SK-N-DZ (cell line): Measurements from ENCODE around the gene KIF19.

Experiments
- DNase-seq: peaks from one replicate; pipeline ENCODE4 v3.0.0-alpha.2; 2015; ENCODE audit warnings: low spot score

Gene KIF19

DNA sequence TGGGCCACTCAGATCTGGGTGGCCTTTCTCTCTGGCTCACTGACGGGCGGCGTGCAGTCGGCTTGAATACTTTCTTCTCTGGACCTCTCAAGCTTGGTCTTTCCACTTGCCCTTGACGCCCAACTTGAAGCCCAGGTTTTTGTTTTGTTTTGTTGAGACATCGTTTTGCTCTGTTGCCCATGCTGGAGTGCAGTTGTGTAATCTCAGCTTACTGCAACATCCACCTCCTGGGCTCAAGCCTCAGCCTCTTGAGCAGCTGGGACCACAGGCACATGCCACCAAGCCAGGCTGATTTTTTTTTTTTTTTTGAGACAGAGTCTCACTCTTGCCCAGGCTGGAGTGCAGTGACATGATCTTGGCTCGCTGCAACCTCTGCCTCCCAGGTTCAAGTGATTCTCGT is 22.7 kb upstream of the KIF19 start:
- no peak for DNase-seq

DNA sequence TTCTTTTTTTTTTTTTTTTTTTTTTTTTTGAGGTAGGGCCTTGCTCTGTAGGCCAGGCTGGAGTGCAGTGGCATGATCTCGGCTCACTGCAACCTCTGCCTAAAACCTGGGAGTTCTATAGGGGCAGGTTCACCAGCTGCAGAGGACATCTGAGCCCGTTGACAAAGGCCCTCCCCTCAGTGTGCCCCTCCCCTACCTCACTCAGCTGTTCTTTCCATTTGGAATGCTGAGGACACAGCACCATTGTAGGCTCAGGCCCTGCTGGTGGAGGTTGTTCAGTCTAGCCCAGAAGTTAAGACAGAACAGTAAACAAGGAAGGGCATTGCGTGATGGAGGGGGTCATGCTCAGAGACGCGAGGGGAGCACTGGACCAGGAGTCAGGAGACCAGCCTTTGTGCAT is 21.8 kb upstream of the KIF19 start:
- DNase-seq, result no peak

DNA sequence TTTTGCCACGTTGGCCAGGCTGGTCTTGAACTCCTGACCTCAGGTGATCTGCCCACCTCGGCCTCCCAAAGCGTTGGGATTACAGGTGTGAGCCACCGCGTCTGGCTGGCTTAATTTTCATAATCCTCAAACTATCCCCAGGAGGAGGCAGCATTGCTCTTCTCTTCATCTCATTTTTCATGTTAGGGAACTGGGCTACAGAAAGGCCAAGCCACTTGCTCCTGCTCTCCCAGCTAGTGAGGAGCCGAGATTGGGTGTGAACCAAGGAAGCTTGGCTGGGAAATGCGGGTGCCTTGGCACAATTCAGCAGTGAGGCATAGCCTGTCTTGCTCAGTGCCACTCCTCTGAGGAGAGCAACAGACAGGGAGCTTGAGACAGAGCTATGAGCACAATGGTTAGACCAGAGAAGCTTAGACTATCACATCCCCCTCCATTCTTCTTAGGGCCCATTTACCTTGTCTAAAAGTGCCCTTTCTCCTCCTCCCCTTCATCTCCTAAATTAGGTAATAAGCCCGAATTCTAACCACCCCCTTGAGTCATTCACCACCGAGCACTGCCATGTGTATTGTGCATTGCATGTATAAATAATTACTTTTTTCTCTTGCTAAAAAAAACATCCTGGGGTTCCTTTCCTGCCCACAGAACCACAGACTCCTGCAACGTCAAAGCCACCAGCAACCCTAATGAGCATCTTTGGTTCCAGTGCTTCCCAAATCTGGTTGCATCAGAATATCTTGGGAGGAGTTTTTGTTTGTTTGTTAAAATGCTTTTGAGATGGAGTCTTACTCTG is 20.0 kb upstream of the KIF19 start:
- DNase-seq, result no peak

DNA sequence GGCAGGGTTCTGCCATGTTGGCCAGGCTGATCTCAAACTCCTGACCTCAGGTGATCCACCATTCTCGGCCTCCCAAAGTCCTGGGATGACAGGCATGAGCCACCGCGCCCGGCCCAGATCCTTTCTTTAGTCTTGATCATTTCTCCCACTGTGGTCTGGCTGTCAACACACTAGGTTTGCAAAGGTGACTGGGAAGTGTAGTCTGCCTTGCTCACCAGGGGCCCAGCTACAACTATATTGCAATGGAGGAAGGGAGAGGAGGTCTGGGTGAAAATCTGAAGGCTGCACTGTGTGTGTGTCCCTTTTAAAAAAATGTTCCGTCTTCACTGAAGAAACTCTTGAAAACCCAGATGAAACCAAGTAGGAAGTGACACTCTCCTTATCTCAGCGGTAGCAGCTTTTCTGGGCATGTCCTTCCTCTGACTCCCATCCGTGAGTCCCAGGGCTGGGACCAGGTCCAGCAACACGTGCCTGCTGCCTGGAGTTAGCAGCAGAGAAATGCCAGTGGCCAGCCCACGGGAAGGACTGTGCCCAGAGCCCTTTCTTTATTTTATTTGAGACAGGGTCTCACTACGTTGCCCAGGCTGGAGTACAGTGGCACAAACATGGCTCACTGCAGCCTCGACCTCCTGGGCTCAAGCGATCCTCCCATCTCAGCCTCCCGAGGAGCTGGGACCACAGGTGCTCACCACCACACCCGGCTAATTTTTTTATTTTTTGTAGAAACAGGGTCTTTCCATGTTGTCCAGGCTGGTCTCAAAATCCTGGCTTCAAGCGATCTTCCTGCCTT is 17.8 kb upstream of the KIF19 start:
- DNase-seq, result no peak

DNA sequence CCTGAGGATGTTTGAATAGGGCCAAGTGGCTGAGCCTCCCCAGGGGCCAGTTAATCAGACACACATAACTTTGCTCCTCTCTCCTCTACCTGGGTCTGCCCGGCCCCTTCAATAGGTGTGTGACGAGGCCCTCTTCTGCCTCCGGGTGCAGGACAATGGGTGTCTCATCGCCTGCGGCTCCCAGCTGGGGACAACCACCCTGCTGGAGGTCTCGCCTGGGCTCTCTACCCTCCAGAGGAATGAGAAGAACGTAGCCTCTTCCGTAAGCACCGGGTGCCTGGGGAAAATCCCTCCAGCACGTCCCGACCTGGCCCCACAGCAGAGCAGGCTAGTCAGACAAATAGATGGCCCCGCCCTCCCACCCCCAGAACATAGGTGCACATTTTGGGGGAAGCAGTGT is 16.1 kb upstream of the KIF19 start:
- DNase-seq, result no peak

DNA sequence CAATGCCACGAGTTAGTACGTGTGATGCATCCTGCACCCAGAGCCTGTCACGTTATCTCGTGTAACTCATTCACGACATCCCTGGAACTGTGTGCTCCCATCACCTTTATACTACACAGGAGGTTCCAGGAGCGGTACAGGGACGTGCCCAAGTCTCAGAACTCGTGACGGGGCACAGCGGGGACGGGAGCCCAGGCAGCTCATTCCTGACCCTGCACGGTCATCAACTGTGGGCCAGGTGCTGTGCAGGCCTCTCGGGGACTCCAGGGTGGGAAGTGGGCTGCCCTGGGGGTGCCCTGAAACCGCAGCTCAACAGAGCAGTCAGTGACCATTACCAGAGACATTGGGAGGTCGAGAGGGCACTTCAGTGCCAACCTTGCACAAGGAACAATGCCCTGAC is 11.1 kb upstream of the KIF19 start:
- no peak for DNase-seq

DNA sequence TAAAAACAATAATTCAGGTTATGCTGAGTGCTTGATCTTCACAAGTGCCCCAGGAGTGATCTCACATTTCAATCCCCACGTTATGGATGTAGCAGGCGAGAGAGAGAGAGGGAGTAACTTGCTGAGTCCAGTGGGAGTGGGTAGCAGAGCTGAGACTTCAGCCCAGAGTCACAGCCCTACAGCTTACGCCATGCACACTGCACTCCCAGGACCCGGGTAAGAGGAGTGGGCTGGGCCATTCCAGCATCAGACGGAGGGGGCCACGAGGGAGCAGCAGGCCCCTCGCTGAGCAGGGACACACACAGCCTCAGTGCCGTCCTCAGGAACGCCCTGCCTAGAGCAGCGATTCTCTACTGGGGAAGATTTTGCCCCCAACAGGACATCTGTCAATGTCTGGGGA is 9.8 kb upstream of the KIF19 start:
- no peak for DNase-seq

DNA sequence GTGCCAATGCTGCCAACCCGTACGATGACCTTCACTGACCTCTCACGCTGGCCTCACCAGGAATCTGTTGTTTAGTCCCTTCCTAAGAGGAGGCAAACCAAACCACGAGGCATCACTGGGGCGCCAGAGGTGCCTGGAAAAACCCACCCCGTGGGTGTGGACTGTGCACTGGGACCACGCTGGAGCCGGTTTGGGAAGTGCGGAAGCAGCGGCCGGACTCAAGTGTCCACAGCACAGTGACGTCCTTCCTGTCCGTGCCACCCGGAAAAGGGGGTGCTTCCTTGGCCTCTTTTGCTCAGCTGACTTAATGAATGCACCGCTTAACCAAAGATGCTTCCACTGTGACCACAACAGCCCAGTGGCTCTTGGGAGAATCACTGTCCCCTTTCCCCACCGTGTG is 9.0 kb upstream of the KIF19 start:
- DNase-seq, result no peak

DNA sequence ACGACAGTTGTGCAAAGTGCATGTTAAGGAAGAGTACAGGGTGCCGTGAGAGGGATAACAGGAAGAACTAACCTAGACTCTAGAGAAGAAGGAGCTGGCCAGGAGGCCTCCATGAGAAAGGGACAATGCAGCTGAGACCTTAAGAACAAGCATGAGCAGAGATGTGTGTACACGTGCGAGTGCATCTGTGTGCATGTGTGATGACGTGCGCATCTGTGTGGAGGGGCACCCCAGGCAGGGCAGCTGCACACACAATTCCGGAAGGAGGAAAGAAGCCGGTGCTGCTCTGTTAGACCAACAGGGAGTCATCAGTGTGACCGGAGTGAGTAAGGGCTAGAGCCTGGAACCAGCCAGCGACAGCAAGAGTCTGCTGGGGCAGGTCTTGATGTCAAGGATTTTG is 7.6 kb upstream of the KIF19 start:
- no peak for DNase-seq

DNA sequence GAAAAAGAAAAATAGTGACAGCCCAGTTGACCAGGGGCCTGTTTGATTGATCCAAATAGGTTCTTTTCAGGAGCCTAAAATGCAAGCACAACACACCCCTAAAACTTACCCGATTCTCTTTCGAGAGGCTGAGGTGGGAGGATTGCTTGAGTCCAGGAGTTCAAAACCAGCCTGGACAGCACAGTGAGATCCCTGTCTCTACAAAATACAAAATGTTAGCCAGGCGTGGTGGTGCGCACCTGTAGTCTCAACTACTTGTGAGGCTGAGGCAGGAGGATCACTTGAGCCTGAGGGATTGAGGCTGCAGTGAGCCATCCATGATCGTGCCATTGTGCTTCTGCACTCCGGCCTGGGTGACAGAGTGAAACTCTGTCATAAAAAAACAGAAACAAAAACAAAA is 1.5 kb upstream of the KIF19 start:
- no peak for DNase-seq

DNA sequence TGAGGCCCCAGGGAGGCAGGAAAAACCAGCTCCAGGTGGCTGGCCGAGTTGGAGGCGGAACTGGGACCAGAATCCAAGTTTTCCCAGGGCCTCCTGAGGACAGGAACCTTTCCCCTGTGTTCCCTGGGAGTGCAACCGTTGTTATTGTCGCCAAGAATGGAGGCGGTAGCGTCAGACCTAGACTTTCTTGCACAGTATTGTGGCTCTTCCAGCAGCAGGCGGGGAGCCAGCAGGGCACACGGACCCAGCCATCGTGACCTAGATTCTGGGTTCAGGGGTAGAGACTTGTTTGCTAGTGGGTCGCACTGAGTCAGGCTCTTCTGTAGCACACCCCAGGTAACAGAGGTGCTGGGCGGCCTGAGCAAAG is 667 bp upstream of the KIF19 start:
- DNase-seq, result no peak

DNA sequence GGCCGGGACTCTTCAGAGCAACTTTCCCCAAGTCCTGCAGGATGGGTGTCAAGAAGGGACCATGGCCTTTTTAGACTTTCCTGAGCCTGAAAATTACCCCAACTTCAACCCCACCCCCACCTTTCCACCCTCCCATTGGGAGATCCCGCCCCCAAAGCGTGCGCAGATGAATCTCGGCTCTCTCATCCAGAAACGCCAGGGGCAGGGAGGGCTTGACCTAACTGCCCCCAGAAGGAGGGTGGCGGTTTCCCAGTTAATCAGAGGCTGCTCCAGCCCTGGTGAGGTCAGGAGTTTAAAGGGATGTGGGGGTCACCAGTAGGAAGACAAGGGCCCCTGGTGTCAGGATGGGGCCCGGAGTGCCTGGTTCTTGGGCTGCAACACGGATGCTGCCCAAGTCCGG is 480 bp downstream of the KIF19 start:
- DNase-seq, result no peak

DNA sequence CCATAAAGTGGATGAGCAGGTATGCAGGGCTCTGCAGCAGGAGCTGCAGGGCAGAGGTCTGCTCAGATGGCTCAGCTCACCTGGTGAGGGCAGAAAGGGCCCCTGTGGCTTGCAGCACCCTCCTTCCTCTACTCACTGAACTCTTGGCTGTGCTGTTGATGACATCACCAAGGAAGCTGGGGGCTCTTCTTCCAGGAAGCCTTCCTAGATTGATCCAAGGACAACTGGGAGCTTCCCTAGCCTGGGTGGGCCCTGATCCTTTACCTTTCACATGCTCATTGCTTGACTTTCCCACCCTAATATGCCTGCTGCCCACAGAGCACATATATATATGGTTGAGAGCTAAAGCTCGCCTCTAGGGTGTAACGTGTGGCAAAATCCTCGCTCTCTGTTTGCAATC is 2.5 kb downstream of the KIF19 start:
- no peak for DNase-seq

DNA sequence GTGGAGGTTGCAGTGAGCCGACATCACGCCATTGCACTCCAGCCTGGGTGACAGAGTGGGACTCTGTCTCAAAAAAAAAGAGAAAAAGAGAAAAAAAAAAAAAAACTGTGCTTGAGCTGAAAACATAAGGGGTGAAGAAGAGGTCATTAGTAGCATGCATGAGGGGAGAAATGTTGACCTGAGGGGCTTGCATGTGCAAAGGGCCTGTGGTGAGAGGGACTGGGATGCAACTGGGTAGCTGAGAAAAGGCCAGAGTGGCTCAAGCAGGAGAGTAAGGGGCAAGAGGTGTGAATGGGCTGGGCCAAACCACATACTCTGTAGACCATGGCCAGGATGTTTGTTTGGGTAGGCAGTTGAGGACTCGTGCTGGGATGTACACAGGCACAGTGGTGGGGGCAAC is 3.4 kb downstream of the KIF19 start:
- no peak for DNase-seq

DNA sequence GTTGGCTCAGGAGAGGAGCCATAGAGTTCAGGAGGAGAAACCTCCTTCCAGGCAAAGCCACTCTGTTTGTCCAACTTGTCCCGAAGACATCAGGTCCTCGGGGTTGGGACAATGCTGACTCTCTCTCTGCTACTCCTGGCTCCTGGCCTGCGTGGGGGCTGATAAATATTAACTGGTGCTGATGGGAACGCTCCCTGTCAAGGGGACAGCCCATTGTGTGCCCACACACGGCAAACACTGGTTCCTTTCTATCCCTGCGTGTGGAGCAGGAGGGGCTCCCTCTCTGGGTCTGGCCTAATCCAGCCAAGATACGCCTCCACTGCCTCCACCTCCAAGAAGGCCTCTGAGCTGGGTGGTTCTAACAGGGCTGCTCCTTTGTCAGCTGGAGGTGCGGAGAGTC is 4.4 kb downstream of the KIF19 start:
- no peak for DNase-seq

DNA sequence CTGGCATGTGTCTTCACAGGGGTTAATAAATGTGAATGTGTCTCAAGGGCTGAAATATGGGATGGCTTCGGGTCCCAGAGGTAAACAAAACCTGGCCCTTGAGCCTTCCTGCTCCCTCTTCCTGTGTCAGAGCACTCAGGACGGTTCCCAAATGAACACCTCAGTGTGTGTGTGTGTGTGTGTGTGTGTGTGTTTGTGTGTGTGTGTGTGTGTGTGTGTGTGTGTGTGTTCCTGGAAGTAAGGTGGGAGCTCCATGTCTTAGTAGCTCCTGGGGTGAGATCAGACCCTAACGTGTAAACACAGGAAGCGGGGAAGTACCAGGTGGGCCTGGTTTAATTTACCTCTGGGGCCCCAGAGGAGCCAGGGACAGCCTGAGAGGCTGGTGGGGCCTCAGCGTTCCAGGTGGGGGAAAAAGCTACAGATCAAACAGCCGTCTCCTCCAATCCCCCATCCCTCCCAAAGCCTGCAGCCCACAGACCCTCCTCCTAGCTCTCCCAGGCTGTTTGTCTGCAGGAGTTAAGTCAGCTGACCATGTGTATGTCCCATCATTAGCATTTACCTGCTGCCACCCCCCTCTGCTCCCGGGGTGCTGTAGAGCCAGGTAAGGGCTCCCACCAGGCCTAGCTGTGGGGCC is 6.1 kb downstream of the KIF19 start:
- DNase-seq, result no peak

DNA sequence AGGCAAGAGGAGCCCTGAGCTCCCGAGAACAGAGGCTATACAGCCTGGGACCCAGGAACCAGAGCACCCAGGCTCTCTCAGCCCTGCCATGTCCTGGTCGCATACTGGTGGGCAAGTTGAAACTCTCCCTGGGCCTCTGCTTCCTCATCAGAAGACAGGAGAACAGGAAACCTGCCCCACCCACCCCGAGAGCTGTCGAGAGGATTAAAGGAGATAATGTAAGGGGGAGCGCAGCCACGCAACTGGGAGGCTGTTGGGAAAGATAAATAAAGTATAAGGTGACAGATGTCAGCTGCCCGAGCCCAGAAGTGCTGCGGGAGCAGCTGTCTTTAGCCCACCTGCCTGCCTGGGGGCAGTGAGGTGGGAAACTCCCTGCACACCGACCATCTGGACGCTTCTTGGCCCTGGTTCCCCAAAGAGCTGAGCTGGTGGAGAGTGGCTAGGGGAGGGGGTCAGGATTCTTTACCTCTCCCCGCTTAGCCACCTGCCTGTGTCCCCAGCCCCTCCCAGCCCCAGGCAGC is 6.8 kb downstream of the KIF19 start:
- DNase-seq, result peak; percentile 34

DNA sequence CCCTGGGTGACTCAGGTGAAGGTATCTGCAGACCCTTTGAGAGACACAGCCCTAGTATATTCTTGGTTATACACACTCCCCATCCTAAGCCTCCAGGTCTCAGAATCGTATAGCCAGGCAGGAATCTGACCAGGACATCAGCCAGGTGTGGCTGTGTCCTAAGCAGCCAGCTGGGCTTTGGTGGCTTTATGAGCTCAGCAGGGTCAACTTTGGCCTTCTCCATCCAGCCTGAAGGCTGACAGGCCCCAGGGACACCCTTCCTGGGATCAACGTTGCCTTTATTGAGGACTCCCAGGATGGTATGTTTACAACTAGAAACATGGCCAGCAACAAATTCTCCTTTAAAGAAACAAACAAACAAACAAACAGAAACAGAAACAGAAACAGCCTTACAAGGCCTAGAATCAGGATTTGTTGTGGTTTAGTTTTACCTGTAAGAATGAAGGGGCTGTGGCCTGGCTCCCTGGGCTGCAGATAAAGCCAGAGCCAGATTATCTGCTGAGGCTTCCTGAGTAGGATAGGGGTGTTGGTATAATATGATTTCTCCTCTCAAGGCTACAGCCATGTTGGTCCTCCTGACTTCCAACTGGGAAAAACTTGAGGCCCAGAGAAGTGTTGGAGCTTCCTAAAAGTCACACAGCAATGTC is 8.5 kb downstream of the KIF19 start:
- DNase-seq, result no peak

DNA sequence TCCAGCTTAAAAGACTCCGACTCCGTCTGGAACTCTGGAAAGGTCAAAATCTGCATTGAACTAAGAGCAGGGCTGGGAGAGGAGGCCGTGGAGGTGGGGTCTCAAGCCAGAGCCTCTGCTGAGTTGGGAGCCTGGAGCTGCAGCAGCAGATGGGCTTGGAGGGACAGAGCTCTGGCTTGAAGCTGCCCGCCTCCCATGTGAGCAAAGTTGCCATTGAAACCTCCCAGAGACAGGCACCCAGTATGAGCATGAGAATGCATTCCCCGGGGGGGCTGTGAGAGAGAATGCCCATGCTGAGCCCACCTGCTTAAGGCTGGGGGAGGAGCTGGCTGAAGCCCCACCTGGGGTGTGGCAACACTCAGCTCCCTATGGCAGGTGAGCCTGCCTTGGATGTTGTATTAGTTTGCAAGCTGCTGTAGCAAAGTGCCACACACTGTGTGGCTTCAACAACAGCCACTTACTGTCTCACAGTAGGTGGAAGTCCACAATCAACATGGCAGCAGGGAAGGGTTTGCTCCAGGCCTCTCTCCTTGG is 9.6 kb downstream of the KIF19 start:
- no peak for DNase-seq

DNA sequence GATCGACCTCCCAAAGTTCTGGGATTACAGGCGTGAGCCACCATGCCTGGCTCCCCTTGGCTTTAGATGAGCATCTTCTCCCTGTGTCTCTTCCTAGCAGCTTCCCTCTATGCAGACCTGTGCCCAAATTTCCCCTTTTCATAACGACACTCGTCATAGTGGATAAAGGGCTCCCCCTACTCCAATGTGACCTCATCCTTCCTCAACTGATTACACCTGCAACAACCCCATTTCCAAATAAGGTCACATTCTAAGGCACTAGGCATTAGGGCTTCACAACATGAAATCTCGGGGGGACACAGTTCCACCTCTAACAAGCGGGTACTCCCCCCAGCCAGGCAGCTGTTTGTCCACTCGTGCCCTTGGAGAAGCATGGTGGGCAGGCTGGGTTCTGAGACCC is 10.3 kb downstream of the KIF19 start:
- no peak for DNase-seq

DNA sequence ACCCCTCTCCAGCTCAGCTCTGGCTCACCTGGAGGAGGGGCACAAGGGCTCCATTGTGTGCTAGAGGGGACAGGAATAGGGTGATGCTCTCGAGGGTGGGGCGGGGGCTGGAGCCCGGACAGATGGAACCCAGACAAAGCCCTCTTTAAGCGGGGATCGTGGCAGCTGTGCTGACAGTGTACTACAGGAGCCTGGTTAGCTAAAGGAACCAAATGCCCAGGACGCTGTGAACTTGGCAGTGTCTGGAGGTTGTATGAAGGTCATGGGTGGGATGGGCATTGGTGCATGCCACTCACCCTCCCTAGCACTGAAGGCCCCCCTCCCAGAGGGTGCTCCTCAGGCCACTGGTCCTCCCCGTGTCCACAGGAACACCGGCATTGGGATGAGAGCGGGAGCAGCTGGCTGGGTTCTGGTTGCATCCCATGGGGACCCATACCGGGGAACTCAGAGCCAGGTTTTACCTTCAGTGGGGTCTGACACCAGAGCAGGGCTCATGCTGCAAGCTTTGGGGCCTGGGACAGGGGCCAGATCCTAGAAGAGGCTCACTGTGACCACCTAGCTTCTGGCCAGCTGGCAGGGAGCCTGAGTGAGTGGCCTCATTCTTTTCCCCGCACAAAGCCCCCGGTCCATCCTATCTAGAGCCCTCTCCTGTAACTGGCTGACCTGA is 11.9 kb downstream of the KIF19 start:
- no peak for DNase-seq
